GM21360 (cell line): Measurements from ENCODE around the gene ARPP19.
"Not testable (repeated sequence)": the region's sequence is repeated elsewhere in the genome, so short reads cannot be mapped to it uniquely, and the experiment has no call there.

ENCODE experiments used
- ATAC-seq: cut with Tn5 transposase; IDR thresholded peaks from one replicate; pipeline ENCODE4 v1.9.1; 2021; ENCODE audit warnings: mild to moderate bottlenecking, moderate library complexity; ENCODE audit not compliant: unreplicated experiment

Gene ARPP19

DNA sequence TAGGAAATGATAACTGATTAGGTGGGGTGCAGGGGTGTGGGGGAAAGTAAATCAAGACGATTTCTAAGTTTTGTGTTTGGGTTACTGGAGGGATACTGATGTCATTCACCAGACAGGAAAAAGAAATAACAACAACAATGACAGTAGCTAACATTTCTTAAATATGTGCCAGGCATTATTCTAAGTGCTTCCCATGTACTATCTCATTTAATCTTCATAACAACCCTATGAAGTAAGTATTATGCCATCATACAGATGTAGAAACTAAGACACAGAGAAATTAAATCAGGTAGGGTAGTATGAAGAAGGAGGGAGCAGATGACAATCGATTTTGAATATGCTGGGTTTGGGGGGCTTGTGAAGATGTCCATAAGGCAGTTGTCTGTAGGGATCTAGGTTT is 53.5 kb downstream of the ARPP19 start:
- no peak for ATAC-seq

DNA sequence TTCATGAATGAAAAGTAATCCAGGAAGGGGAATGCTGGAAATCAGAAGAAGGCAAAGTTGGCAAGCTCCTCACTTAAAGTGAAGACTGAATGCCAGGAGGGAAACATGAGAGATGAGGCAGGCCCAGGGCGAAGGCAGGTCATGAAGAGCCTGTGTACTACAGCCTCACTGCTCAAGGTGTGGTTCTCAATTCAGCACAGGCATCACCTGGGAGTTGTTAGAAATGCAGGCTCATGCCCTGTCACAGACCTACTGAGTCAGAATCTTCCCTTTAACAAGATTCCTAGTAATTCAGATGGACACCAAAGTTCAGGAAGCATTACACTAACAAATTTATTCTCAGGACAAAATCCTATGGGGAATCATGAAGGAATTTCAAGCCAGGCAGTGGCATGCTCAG is 54.3 kb downstream of the ARPP19 start:
- no peak for ATAC-seq

DNA sequence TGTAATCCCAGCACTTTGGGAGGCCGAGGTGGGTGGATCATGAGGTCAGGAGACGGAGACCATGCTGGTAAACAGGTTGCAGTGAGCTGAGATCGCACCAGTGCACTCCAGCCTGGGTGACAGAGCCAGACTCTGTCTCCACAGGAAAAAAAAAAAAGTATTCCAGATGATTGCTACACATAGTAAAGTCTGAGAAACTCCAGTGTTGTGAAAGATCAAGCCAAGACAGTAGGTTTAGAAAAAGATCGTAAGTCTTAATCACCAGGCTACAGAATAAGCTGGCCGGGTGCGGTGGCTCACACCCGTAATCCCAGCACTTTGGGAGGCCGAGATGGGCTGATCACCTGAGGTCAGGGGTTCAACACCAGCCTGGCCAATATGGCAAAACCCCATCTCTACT is 56.0 kb downstream of the ARPP19 start:
- not testable (repeated sequence) for ATAC-seq

DNA sequence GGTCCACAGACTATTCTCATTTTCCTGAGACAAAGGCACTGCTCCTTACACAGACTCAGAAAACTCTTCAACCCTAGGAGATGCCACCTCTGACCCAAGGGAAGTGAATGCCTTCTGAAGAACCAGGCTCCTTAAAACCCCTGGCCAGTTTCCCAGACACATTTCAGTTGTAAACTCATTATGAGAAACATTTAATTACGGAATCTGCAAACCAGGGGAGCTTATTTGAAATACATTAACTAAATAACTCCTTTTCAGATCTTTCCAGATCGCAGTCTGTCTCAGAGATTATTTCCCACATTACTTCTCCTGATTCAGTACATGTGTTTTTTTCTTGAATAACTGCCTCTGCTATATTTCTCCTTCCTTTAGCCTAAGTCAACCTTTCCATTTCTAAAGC is 57.7 kb downstream of the ARPP19 start:
- no peak for ATAC-seq

DNA sequence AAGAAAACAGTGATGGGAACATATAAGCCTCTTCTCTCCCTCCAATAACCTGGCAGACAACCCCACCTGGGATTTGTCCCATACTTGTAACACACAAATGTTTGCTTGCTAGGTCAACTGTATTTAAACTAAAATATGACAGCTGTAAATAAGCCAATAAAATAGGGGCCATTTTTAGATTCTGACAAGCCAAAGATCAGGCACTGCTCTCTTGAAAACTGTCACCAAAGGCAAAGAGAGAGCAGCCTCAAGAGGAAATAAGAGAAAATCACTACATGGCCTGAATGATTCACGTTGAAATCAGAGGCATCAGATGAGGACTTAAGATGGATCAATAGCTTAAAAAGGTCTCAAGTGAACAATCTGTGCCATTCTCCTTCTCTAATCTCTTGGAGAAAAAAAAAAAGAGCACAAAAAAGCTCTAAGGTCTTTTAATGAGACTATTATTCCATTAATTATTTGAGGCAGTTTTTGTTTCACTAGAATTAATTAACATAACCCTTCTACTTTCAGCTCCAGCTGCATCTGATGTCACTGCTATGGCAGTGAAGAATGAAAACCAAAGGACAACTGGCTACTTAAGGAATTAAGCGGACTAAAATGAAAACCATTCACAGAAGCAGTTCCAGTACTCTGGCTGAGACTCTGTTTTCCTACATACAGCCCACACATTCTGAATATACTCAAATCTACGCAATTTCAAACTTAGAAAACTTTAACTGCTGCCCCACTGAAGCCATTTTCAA is 59.2 kb downstream of the ARPP19 start:
- no peak for ATAC-seq

DNA sequence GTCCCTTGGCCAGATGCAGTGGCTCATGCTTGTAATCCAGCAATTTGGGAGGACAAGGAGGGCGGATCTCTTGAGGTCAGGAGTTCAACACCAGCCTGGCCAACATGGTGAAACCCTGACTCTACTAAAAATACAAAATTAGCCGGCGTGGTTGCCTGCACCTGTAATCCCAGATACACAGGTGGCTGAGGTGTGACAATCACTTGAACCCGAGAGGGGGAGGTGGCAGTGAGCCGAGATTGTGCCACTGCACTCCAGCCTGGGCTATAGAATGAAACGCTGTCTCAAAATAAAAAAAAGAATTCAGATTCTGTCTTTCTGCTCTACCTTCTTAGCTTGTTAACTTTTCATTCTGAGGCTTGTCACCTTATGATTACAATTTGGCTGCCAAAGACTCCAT is 62.3 kb downstream of the ARPP19 start:
- no peak for ATAC-seq

DNA sequence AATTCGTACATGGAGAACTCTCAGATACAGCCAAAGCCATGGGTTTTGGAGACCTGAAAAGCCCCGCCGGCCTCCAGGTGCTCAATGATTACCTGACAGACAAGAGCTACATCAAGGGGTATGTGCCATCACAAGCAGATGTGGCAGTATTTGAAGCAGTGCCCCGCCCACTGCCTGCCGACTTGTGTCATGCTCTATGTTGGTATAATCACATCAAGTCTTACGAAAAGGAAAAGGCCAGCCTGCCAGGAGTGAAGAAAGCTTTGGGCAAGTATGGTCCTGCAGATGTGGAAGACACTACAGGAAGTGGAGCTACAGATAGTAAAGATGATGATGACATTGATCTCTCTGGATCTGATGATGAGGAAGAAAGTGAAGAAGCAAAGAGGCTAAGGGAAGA is 63.7 kb downstream of the ARPP19 start:
- no peak for ATAC-seq

DNA sequence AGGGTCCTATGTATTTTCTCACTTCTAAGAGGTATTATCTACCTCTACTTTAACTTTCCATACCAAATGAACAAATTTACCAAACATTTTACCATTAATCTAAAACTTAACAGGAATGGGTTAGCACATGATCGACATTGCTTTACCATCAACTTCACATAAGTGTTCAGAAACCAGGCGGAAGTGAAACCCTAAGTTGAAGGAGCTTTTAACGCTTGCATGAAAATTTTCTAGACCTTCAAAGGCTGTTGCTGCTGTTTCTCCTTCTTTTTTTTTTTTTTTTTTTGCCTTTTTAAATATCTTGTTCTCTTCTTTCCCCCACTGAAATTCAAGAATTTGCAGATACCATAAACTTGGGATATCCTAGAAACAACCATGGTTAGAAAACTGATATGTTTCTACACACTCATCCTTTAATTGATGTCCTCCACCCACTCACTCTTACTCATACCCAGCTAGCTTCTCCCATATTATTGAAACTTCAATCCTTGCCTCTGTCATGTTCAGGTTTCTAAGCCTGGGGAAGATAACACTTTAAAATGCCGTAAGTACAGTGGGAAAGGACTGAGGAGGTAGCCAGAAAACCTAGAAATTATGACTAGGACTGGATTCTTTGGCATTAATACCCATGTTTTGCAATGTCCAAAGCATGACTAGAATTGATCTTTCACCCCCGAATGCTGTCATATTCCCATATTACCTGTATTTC is 64.9 kb downstream of the ARPP19 start:
- ATAC-seq = peak; percentile 81

DNA sequence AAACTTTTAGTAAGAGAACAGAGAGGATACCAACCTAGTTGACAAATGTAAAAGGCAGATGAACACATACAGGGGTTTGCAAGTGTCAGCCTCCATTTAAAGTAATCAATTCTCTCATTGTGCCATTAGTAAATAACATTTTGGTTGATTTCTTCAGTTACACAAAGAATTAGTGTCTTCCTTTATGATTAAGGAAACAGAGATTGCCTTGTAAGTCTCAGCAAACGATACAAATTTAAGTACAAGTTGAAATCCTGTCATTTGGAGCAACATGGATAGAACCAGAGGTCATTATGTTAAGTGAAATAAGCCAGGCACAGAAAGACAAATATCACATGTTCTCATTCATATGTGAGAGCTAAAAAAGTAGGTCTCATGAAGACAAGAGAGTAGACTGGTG is 66.2 kb downstream of the ARPP19 start:
- ATAC-seq = no peak

DNA sequence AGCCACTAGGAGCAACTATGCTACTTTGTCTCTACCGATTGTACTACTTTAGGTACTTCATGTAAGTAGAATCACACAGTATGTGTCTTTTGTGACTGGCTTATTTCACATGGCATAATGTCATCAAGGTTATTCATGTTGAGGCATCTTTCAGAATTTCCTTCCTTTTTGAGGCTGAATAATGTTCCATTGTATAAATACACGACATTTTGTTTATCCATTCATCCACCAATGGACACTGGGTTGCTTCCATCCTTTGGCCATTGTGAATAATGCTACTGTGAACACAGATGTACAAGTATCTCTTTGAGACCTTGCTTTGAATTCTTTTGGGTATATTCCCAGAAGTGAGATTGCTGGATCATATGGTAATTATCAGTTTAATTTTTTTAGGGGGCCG is 69.3 kb downstream of the ARPP19 start:
- no peak for ATAC-seq

DNA sequence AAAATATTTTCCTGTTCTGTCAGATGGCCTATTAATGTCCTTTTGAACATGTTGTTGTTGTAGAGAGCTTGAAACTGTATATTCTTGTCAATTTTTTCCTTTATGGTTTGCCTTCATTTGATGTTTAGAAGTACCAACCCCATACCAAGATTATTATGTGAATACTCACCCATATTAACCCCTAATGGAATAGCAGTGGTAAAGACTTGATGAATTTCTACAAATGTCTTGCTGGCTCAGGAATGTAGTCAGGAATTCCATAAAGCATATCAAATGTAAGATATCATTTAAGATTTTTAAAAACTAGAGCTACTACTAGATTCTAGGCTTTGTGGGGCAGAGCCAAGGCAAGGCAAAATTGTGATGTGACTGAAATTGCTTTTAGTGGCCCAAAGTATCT is 70.1 kb downstream of the ARPP19 start:
- ATAC-seq = no peak
